K562 (cell line): Measurements from ENCODE around the gene ZNF189. TPM values are rescaled to one million over a fixed set of nuclear protein-coding genes. Genes with fewer than 3 reads are reported as not detected.

Source experiments
- ATAC-seq: fragments of 200-7000 bp; cut with Tn5 transposase; 3 replicates; pipeline ENCODE4 v1.9.1; 2020; ENCODE audit warnings: moderate library complexity
- BruUV-seq: library from RNA; stranded (reverse); fragments of 400-500 nt; replicated peaks from 2 replicates; lab custom pipeline; 2021; lab: Mats Ljungman, UMichigan
- CTCF ChIA-PET: fragments of 300-600 bp; formaldehyde crosslinking; extraction: SDS; loops from one replicate; lab custom pipeline; 2021; ENCODE audit warnings: low intra/inter-chr PET ratio; lab: Yijun Ruan, JAX
- POLR2A ChIA-PET: fragments of 300-600, 350-650 bp; sonication (Branson Sonifier 250); formaldehyde crosslinking; extraction: SDS; loops from one replicate; lab custom pipeline; 2021; ENCODE audit warnings: antibody characterized with exemption, inconsistent platforms; lab: Yijun Ruan, JAX
- DNase-seq, 4 experiments: peaks; one replicate each; pipeline versions ENCODE4 v3.0.0 to v3.0.0-alpha.2; 2011 to 2018; ENCODE audit warnings: low spot score in 3 of 4, mixed read lengths in 3 of 4; ENCODE audit errors: extremely low read depth in 1 of 4
- FAIRE-seq: peaks from 2 replicates; lab custom pipeline; 2011; peaks lifted over from hg19 to GRCh38; lab: Jason Lieb, UNC
- H2AFZ ChIP-seq: 2 replicates; pipeline ENCODE4 v1.6.0; 2011; ENCODE audit warnings: low read depth, low read length, control low read depth, inconsistent platforms
- H3K27ac ChIP-seq: fragments of 200-600 bp; 3 replicates; pipeline ENCODE4 v1.8.0; 2011; ENCODE audit warnings: low read depth, mild to moderate bottlenecking, control low read depth, inconsistent platforms, low read length, moderate library complexity, mixed read lengths; ENCODE audit errors: extremely low read depth
- H3K27me3 ChIP-seq, 2 experiments: fragments of 300-600 bp in 1 of 2; 2 replicates in 1 of 2; 3 replicates in 1 of 2; pipeline versions ENCODE4 v1.6.0 to v1.8.0; 2011; ENCODE audit warnings: inconsistent platforms in 2 of 2, low read length in 2 of 2, mild to moderate bottlenecking in 1 of 2, mixed read lengths in 1 of 2, moderate library complexity in 1 of 2; ENCODE audit not compliant: control insufficient read depth in 2 of 2, insufficient read depth in 2 of 2
- H3K36me3 ChIP-seq: fragments of 300-600 bp; 3 replicates; pipeline ENCODE4 v1.8.0; 2011; ENCODE audit warnings: mild to moderate bottlenecking, low read length, inconsistent platforms; ENCODE audit not compliant: control insufficient read depth, insufficient read depth
- H3K4me1 ChIP-seq, 2 experiments: fragments of 200-600 bp in 1 of 2; replicated peaks in 1 of 2; 2 replicates in 1 of 2; 3 replicates in 1 of 2; pipeline versions ENCODE4 v1.5.1 to v1.8.0; 2011; ENCODE audit warnings: inconsistent platforms in 2 of 2, low read length in 2 of 2, mild to moderate bottlenecking in 1 of 2, mixed read lengths in 1 of 2, moderate library complexity in 1 of 2; ENCODE audit not compliant: control insufficient read depth in 2 of 2, insufficient read depth in 2 of 2
- H3K4me2 ChIP-seq: 2 replicates; pipeline ENCODE4 v1.6.1; 2011; ENCODE audit warnings: low read length, control low read depth, inconsistent platforms, mixed read lengths; ENCODE audit not compliant: insufficient read depth
- H3K4me3 ChIP-seq: fragments of 200-600 bp; sonication (generic), shearing (Covaris generic); 2 replicates; pipeline ENCODE4 v1.5.1; 2016; ENCODE audit warnings: control low read depth, inconsistent platforms
- H3K79me2 ChIP-seq: fragments of 200-600 bp; 3 replicates; pipeline ENCODE4 v1.8.0; 2011; ENCODE audit warnings: low read length, inconsistent platforms; ENCODE audit not compliant: control insufficient read depth, insufficient read depth
- H3K9ac ChIP-seq, 2 experiments: 2 replicates each; pipeline versions ENCODE4 v1.6.0 to v1.6.1; 2011; ENCODE audit warnings: low read depth in 2 of 2, low read length in 2 of 2, control low read depth in 1 of 2, inconsistent platforms in 1 of 2, mild to moderate bottlenecking in 1 of 2, mixed read lengths in 1 of 2; ENCODE audit not compliant: insufficient read depth in 1 of 2
- H3K9me1 ChIP-seq: one replicate; pipeline ENCODE4 v1.6.0; 2011; ENCODE audit warnings: inconsistent platforms, mild to moderate bottlenecking, low read length, moderate library complexity; ENCODE audit not compliant: control insufficient read depth, insufficient read depth
- H3K9me3 ChIP-seq: replicated peaks from 2 replicates; pipeline ENCODE4 v1.5.1; 2011; ENCODE audit warnings: low read depth, low read length, inconsistent platforms; ENCODE audit not compliant: control insufficient read depth, insufficient read depth
- H4K20me1 ChIP-seq: replicated peaks from 2 replicates; pipeline ENCODE4 v1.6.1; 2011; ENCODE audit warnings: low read length, inconsistent platforms, mixed read lengths; ENCODE audit not compliant: control insufficient read depth, insufficient read depth
- BRD9 ChIP-seq: fragments of 450-650 bp; IDR thresholded peaks from 2 replicates; pipeline ENCODE4 v1.6.1; 2018; ENCODE audit warnings: low read depth; ENCODE audit not compliant: partially characterized antibody
- BRF1 ChIP-seq: IDR thresholded peaks from 3 replicates; pipeline ENCODE4 v1.6.1; 2011; ENCODE audit warnings: borderline replicate concordance, mild to moderate bottlenecking; ENCODE audit not compliant: insufficient read length; ENCODE audit errors: extremely low read depth
- EGR1 ChIP-seq: fragments of 450-650 bp; conservative IDR thresholded peaks from 2 replicates; pipeline ENCODE4 v1.6.1; 2017; ENCODE audit warnings: mild to moderate bottlenecking
- ETV6 ChIP-seq, 3 experiments: fragments of 150-350 bp in 1 of 3; sonication (generic) in 1 of 3; formaldehyde crosslinking in 1 of 3; IDR thresholded peaks; 2 replicates each; pipeline versions ENCODE4 v1.6.1 to v1.8.0; 2014 to 2022; ENCODE audit warnings: borderline replicate concordance in 2 of 3, low read depth in 2 of 3, antibody characterized with exemption in 1 of 3, low read length in 1 of 3, mild to moderate bottlenecking in 1 of 3, missing genetic modification reagents in 1 of 3
- KLF1 ChIP-seq: fragments of 450-650 bp; IDR thresholded peaks from 2 replicates; pipeline ENCODE4 v1.6.1; 2016; ENCODE audit warnings: missing genetic modification characterization, missing compliant biosample characterization
- MAZ ChIP-seq, 2 experiments: fragments of 450-650 bp in 1 of 2; sonication (generic) in 1 of 2; formaldehyde crosslinking; IDR thresholded peaks in 1 of 2; conservative IDR thresholded peaks in 1 of 2; 2 replicates each; pipeline versions ENCODE4 v1.4.0 to v1.5.0; 2020; ENCODE audit warnings: mild to moderate bottlenecking in 1 of 2, missing genetic modification reagents in 1 of 2
- MTF1 ChIP-seq: fragments of 250-450 bp; sonication (Bioruptor Pico); IDR thresholded peaks from 2 replicates; pipeline ENCODE4 v1.9.0; 2021; ENCODE audit warnings: moderate library complexity, mild to moderate bottlenecking, inconsistent platforms, borderline replicate concordance
- NCOA2 ChIP-seq, 2 experiments: fragments of 450-650 bp; IDR thresholded peaks; 2 replicates each; pipeline ENCODE4 v1.6.1; 2018; ENCODE audit warnings: mild to moderate bottlenecking in 2 of 2, moderate library complexity in 1 of 2; ENCODE audit not compliant: partially characterized antibody in 2 of 2
- SNAPC5 ChIP-seq: fragments of 250-450 bp; sonication (Bioruptor Pico); IDR thresholded peaks from 2 replicates; pipeline ENCODE4 v1.8.0; 2021; ENCODE audit warnings: moderate library complexity, mild to moderate bottlenecking, inconsistent platforms
- SRSF9 ChIP-seq: fragments of 200-400 bp; formaldehyde crosslinking; IDR thresholded peaks from 2 replicates; pipeline ENCODE4 v1.6.1; 2017; ENCODE audit warnings: low read depth, low read length, borderline replicate concordance
- TEAD4 ChIP-seq, 2 experiments: sonication (generic) in 1 of 2; formaldehyde crosslinking in 1 of 2; IDR thresholded peaks; 2 replicates each; pipeline versions ENCODE4 v1.6.1 to v1.8.0; 2012 to 2022; ENCODE audit warnings: borderline replicate concordance in 1 of 2, inconsistent platforms in 1 of 2, low read length in 1 of 2, mild to moderate bottlenecking in 1 of 2, missing genetic modification reagents in 1 of 2
- TFAM ChIP-seq: fragments of 250-450 bp; sonication (Bioruptor Pico); conservative IDR thresholded peaks from 2 replicates; pipeline ENCODE4 v1.5.0; 2021; ENCODE audit warnings: mild to moderate bottlenecking, moderate library complexity
- ZBTB7A ChIP-seq: IDR thresholded peaks from 2 replicates; pipeline ENCODE4 v1.6.1; 2011; ENCODE audit warnings: low read depth, mild to moderate bottlenecking, low read length, moderate library complexity, borderline replicate concordance; ENCODE audit not compliant: control insufficient read depth
- ZNF175 ChIP-seq: fragments of 200-800 bp; sonication (Bioruptor generic); IDR thresholded peaks from 2 replicates; pipeline ENCODE4 v1.6.1; 2016; ENCODE audit warnings: low read depth, mild to moderate bottlenecking, missing genetic modification characterization, missing compliant biosample characterization
- ZNF253 ChIP-seq: fragments of 250-450 bp; sonication (Bioruptor Pico); conservative IDR thresholded peaks from 2 replicates; pipeline ENCODE4 v1.6.1; 2021; ENCODE audit warnings: mild to moderate bottlenecking
- ZNF668 ChIP-seq: fragments of 250-450 bp; sonication (Bioruptor Pico); IDR thresholded peaks from 2 replicates; pipeline ENCODE4 v1.8.0; 2022; ENCODE audit warnings: mild to moderate bottlenecking, inconsistent platforms
- ZSCAN32 ChIP-seq: fragments of 450-650 bp; formaldehyde crosslinking; IDR thresholded peaks from 2 replicates; pipeline ENCODE4 v1.4.0; 2020; ENCODE audit warnings: mild to moderate bottlenecking, moderate library complexity
- WGBS: fragments of 100-300 bp; shearing (Covaris generic); methylation state at CpG from one replicate; pipeline ENCODE4 v1.1.6; 2016; ENCODE audit warnings: low coverage, mixed read lengths; ENCODE audit not compliant: insufficient coverage; ENCODE audit errors: missing lambda C conversion rate; 5-methylcytosine and 5-hydroxymethylcytosine counted together
- in situ Hi-C: fragments of 300-500 bp; cut with MboI; formaldehyde crosslinking; loops from 4 replicates; pipeline ENCODE4 v1.15.0; 2018; ENCODE audit warnings: inconsistent platforms, mixed read lengths
- intact Hi-C: fragments of 100-400 bp; cut with micrococcal nuclease; formaldehyde crosslinking; loops from 2 replicates; pipeline ENCODE4 v1.14.2; 2022
- polyA plus RNA-seq, 8 experiments: library from polyadenylated mRNA; depleted of rRNA in 4 of 8; stranded (reverse) in 5 of 8; unstranded in 3 of 8; fragments of >200 nt; fragmentation: Nextera tagmentation in 2 of 8; fragmentation: Illumina TruSeq in 1 of 8; extraction: Ambion mirVana in 2 of 8; extraction: Trizol in 1 of 8; gene quantifications; 2 replicates each; pipeline versions ENCODE4 v1.2.1 to v1.2.3, GENCODE V29; 2011 to 2014; ENCODE audit warnings: inconsistent platforms in 1 of 8, missing spikeins in 1 of 8
- total RNA-seq, 7 experiments: library from RNA; depleted of rRNA in 6 of 7; stranded (reverse); fragments of >200 nt in 6 of 7; fragmentation: Illumina TruSeq in 2 of 7; extraction: Trizol in 2 of 7; gene quantifications; 2 replicates each; pipeline versions ENCODE4 v1.2.1 to v1.2.3, GENCODE V29; 2011 to 2021; ENCODE audit warnings: low replicate concordance in 1 of 7

Gene ZNF189
- total and polyA plus RNA-seq, 9 of the 15 experiments (the other 6 are each of a cell fraction or from before 2014, with no cell fraction given): 2.4 to 15.3 (median 6.4) TPM

- TF ChIP-seq TEAD4 (IDR thresholded peaks at IDR 0.05; ENCODE audit: low read length) (no peak), TEAD4 (CRISPR knock-in tag; IDR thresholded peaks at IDR 0.05; ENCODE audit: borderline replicate concordance) (no peak), KLF1 (tag) (no peak), ETV6 (IDR thresholded peaks at IDR 0.05; ENCODE audit: borderline replicate concordance in 1 of 2, low read depth in 2 of 2, low read length in 1 of 2) (no peak), ETV6 (CRISPR knock-in tag; IDR thresholded peaks at IDR 0.05; ENCODE audit: borderline replicate concordance) (no peak), SNAPC5 (CRISPR knock-in tag) (no peak)
Measured at GRCh38 chr9:101435601-101436079, 37.0 kb downstream of the ZNF189 start, which contains the start of gene ALDOB (continued).

GRCh38 chr9:101437806-101438232 is 39.2 kb downstream of the ZNF189 start:
- FAIRE-seq: no peak
- H3K27me3 ChIP-seq: peaks cover 7 to 11% of the 10 kb centered on the region in 2 experiments; a peak in 3 of 5 replicates
- in situ Hi-C loops (no loop called here), intact Hi-C loops (no loop called here)
- H3K79me2 ChIP-seq: no peaks in the 10 kb centered on the region
- no peak overlapping the region for H3K4me3 ChIP-seq
- H4K20me1 ChIP-seq: no peaks in the 10 kb centered on the region
- no peaks in the 10 kb centered on the region for H3K9me3 ChIP-seq
- no peak for ATAC-seq
- BruUV-seq: no TSS peak
- CTCF ChIA-PET: no interaction called here
- POLR2A ChIA-PET: interaction anchor here (1.0 kb wide), 1 partner anchor 29 kb away, joined by 3 read pairs; no protein-coding TSS in a partner anchor
- no peak for TF ChIP-seq MAZ (CRISPR knock-in tag; conservative IDR thresholded peaks at IDR 0.05 in 1 of 2, IDR thresholded peaks at IDR 0.05 in 1 of 2)
- TF ChIP-seq ZNF668 (CRISPR knock-in tag): no peak
- TF ChIP-seq ZSCAN32 (CRISPR knock-in tag): no peak
- TF ChIP-seq ZNF253 (CRISPR knock-in tag): no peak
- no peak for TF ChIP-seq NCOA2 (IDR thresholded peaks at IDR 0.05; ENCODE audit: partially characterized antibody in 2 of 2)
- TF ChIP-seq TFAM (CRISPR knock-in tag): no peak
- no peak for TF ChIP-seq BRF1
- no peak for TF ChIP-seq BRD9
- TF ChIP-seq ZNF175 (CRISPR knock-in tag): no peak
- no peak for TF ChIP-seq ZBTB7A
- no peak for TF ChIP-seq SRSF9
- TF ChIP-seq MTF1 (CRISPR knock-in tag): no peak
- TF ChIP-seq EGR1: no peak
- TF ChIP-seq, all 486 proteins: peak for 0
- no peak overlapping the region for H3K27ac ChIP-seq
- no peak overlapping the region for H3K4me2 ChIP-seq
- H3K9me1 ChIP-seq: no peaks in the 10 kb centered on the region
- no peaks in the 10 kb centered on the region for H3K36me3 ChIP-seq
- WGBS: 15% methylated on average over 2 of the region's 2 CpGs
- DNase-seq: no peak
- H2AFZ ChIP-seq: no peak overlapping the region
- no peak overlapping the region for H3K9ac ChIP-seq
- no peaks in the 10 kb centered on the region for H3K4me1 ChIP-seq
